HG02642 (cell line): ENCODE results near the gene VWCE.
"Not testable (repeated sequence)": the region's sequence is repeated elsewhere in the genome, so short reads cannot be mapped to it uniquely, and the experiment has no call there.

Experiments
- ATAC-seq: cut with Tn5 transposase; IDR thresholded peaks from one replicate; pipeline ENCODE4 v1.9.1; 2021; ENCODE audit warnings: mild to moderate bottlenecking; ENCODE audit not compliant: unreplicated experiment, poor library complexity

Gene VWCE

GRCh38 chr11:61256710-61257482 lies 38.2 kb downstream of the VWCE start:
- no peak for ATAC-seq

DNA sequence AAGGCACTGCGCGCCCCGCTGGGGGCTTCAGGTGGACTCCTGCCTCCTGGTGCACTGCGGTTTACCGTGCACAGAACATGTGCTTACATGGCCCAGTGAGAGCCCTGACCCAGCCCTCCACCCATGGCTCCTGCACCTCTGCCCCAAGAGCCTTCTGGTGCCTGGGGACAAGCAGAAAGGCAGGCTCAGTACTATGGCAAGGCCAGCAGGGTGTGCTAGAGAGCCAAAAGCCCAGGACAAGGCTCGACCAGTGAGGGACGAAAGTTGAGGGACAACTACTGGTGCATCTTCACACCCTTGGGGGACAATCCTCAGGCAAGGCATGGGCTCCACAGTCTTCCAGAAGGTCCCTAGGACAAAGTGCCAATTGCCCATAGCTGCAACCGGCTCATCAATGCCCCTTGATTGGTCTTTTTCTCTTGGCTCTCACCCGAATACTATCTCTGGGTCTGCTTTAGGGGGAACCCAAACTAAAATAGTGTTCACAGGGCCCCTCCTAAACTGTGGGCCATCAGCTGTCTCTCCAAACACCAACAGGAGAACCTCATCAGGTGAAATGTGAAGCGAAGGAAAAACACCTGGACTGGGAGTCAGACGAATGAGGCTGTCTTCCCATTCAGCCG lies 40.6 kb downstream of the VWCE start:
- ATAC-seq = peak; percentile 72

- not testable (repeated sequence) for ATAC-seq
Observed at GRCh38 chr11:61252332-61252731, 42.8 kb downstream of the VWCE start.

GRCh38 chr11:61250796-61251765 lies 44.0 kb downstream of the VWCE start:
- ATAC-seq = not testable (repeated sequence)

DNA sequence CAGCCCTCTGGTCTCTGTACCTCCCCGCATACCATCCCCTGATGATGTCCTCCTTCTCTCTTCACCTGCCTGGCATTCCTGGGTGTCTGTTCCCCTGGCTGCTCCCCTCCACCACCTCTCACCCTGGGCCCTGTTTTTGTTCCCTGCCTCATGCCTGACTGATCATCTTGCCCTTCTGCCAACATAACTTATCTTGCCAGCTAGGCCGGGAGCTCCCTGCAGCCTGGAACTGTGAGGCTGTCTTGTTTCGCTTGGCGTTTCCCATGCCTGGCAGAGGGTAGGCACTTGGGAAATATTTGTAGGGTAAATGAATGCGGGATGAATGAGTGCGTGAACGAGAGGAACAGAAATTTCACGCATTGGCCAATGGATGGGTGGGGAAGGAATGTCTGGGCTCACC lies 45.9 kb downstream of the VWCE start:
- not testable (repeated sequence) for ATAC-seq

DNA sequence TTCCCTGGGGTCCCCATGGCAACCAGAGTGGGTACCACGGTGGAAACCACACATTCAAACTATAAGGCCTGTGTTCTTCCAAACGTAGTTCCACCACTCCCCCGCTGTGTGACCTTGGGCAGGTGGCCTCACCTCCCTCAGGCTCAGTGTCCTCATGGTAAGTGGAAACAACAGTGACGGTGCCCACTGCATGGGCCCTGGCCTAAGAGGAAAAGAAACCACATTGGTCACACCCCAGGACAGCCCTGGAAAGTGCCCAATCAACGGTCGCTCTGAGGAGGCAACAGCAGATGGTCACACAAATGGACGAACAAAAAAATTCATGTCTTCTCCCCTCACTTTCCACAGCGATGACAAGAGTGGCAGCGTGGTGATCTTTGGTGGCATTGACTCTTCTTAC lies 47.0 kb downstream of the VWCE start:
- not testable (repeated sequence) for ATAC-seq

- ATAC-seq = not testable (repeated sequence)
Observed at GRCh38 chr11:61245284-61245964, 49.7 kb downstream of the VWCE start.

DNA sequence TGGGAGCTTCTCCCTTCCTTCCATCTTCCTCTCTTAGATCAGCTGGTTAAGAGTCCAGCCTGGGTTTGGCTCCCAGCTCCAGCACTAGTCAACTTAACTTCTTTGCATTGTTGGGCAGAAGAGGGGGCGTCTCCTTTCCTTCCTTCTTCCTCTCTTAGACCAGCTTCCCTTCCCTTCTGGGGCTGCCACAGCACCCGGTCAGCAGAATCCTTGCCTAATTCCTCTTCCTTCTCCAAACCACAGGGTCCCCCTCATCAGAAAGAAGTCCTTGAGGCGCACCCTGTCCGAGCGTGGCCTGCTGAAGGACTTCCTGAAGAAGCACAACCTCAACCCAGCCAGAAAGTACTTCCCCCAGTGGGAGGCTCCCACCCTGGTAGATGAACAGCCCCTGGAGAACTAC lies 53.6 kb downstream of the VWCE start:
- not testable (repeated sequence) for ATAC-seq

DNA sequence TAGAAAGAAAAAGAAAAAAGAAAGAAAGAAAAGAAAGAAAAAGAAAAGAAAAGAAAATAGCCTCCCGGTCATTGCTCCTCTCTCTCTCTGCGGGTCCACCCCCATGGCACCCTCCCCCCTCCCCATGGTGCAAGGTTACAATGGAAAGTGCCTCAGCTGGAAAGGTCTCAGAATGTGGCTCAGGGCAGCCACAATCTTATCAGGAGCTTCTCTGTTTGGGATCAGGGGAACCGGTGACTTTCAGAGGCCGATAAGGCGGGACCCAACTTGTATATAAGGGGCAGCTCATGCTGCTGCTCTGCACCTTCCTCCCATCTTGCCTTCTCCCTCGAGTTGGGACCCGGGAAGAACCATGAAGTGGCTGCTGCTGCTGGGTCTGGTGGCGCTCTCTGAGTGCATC lies 54.2 kb downstream of the VWCE start, which contains the start of gene PGA5:
Gene PGA5 (plus strand): TSS at position 301 of the 400 bp plus-strand sequence. CDS start 52 bp downstream, at position 353.
- not testable (repeated sequence) for ATAC-seq

GRCh38 chr11:61240288-61240687 lies 54.8 kb downstream of the VWCE start:
- not testable (repeated sequence) for ATAC-seq

- not testable (repeated sequence) for ATAC-seq
Observed at GRCh38 chr11:61237130-61237529, 58.0 kb downstream of the VWCE start.

DNA sequence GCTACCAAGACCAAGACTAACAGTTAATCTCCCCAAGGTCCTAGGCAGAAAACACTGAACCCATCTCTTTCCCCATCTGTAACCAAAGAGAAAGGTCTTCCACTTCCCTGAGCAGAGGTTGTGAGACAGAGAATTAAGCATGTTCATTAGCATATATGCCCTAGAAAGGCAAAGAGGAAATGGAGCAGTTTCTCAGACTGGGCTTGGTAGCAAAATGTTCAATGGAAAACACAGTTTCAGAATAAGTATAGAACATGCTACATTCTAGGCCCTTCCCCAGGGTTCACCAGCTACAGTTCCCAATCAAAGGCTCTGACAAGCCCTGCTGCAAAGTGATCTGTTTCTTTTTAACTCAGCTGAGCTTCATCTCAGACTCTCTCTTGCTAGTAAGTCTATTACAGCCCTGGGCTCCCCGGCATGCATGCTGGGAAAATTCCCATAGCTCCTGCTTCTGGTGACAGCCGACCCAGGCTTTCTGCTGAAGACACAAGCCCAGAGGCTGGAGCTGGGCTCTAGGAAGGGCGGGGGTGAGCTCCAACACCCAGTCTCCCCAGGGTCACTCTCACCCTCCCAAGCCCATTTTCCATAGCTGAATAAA lies 62.5 kb downstream of the VWCE start:
- ATAC-seq = not testable (repeated sequence)

DNA sequence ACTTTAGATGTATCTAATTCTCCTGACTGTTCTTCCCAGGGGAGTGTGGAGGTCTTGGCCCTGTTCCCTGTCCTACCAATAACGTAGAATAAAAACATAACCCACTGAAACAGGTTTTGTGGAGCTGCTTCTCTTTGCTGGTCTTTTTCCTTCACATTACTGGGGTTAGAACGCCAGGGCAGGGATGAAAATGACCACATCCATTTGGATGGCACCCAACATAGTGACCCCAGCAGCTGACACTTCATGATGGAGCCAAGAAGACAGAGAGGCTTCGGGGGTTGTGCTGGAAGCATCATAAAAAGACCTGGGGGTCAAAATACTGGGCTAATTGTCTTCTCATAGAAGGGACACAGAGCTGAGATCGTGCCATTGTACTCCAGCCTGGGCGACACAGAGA lies 63.5 kb downstream of the VWCE start:
- not testable (repeated sequence) for ATAC-seq

DNA sequence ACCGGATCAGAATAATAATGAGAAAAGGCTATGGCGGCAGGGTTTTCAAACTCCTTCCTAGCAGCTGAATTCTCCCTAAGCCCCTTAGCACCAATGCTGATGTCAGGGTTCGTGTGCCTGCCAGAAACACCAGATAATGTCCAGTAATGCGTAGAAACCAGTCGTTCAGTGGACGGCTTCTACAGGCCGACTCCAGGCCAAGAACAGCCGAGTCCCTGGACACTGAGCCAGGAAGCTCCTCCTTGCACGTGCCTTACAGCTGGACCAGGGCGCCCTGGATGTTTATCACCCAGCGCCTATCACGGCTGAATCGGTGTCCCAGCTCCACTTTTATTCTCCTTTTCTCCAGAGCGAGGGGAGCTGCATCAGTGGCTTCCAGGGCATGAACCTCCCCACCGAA lies 64.1 kb downstream of the VWCE start:
- ATAC-seq = not testable (repeated sequence)

- not testable (repeated sequence) for ATAC-seq
Observed at GRCh38 chr11:61229458-61229857, 65.7 kb downstream of the VWCE start.

- ATAC-seq = not testable (repeated sequence)
Observed at GRCh38 chr11:61226457-61227137, 68.5 kb downstream of the VWCE start.

GRCh38 chr11:61222692-61223091 lies 72.4 kb downstream of the VWCE start:
- ATAC-seq = not testable (repeated sequence)

DNA sequence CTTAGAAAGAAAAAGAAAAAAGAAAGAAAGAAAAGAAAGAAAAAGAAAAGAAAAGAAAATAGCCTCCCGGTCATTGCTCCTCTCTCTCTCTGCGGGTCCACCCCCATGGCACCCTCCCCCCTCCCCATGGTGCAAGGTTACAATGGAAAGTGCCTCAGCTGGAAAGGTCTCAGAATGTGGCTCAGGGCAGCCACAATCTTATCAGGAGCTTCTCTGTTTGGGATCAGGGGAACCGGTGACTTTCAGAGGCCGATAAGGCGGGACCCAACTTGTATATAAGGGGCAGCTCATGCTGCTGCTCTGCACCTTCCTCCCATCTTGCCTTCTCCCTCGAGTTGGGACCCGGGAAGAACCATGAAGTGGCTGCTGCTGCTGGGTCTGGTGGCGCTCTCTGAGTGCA lies 73.1 kb downstream of the VWCE start, which contains the start of gene PGA4:
Gene PGA4 (plus strand): TSS at position 301 of the 400 bp plus-strand sequence. CDS start 54 bp downstream, at position 355.
- ATAC-seq = not testable (repeated sequence)

DNA sequence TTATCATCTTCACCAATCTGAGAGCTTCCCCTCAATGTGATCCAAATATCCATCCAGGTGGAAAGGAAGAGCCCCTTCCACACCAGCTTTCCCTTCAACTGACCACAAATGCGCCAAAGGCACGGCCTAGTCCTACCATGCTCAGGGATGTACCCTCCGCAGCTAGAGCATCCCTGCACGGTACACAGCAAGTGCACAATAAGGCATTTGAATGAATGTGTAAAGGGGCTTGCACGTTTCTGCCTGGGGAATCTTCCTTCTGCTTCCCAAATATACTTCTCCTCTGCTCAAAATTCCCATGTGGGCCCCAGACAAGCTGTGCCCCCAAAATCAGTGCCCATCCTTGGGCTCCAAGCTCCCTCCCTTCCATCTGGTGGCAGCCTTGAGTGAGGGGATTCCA lies 76.1 kb downstream of the VWCE start:
- ATAC-seq = not testable (repeated sequence)
